Left ventricle myocardium inferior (tissue), 1 donor: Measurements from ENCODE around the gene ASXL2. TPM values are rescaled to one million over a fixed set of nuclear protein-coding genes. Genes with fewer than 3 reads are reported as not detected.

Experiments used
- DNase-seq: peaks from one replicate; pipeline ENCODE4 v3.0.0-alpha.2; 2020
- H3K27ac ChIP-seq: fragments of 200-600 bp; replicated peaks from 2 replicates; pipeline ENCODE4 v1.8.0; 2021
- H3K27me3 ChIP-seq: fragments of 200-600 bp; 2 replicates; pipeline ENCODE4 v1.8.0; 2021; ENCODE audit warnings: low read depth
- H3K36me3 ChIP-seq: fragments of 200-600 bp; 2 replicates; pipeline ENCODE4 v1.8.0; 2021
- H3K4me1 ChIP-seq: fragments of 200-600 bp; 2 replicates; pipeline ENCODE4 v1.8.0; 2021
- H3K4me3 ChIP-seq: fragments of 200-600 bp; 2 replicates; pipeline ENCODE4 v1.8.0; 2021; ENCODE audit warnings: mild to moderate bottlenecking, moderate library complexity
- H3K9me3 ChIP-seq: fragments of 200-600 bp; replicated peaks from 2 replicates; pipeline ENCODE4 v1.8.0; 2021
- CTCF ChIP-seq: fragments of 200-600 bp; IDR thresholded peaks from 2 replicates; pipeline ENCODE4 v1.8.0; 2021; ENCODE audit warnings: antibody characterized with exemption, mild to moderate bottlenecking, borderline replicate concordance
- intact Hi-C: fragments of 100-400 bp; cut with micrococcal nuclease; formaldehyde crosslinking; loops from one replicate; pipeline ENCODE4 v1.11.0; 2022
- total RNA-seq: library from RNA; stranded (reverse); fragmentation: NEBNext Ultra II Directional; extraction: Animal tissue kit (Norgen Biotek cat#: 25700); gene quantifications from one replicate; pipeline ENCODE4 v1.2.1, GENCODE V29; 2021
- donor health status: DM: no; HTN: yes; CAD: no; lungs with severe emphysema.

Gene ASXL2
- total RNA-seq, 1 donor from 2014 or later = 19.1 TPM

- Histone ChIP-seq H3K27ac (peak overlapping the region; percentile 91), H3K36me3 (peaks cover 5% of the 10 kb centered on the region), H3K4me3 (peak overlapping the region; percentile 83), H3K9me3 (no peaks in the 10 kb centered on the region), H3K4me1 (peaks cover 29% of the 10 kb centered on the region), H3K27me3 (peaks cover 20% of the 10 kb centered on the region)
- TF ChIP-seq CTCF = no peak
- no peak for DNase-seq
- intact Hi-C loops = no loop called here
Measured at GRCh38 chr2:25879133-25879730, 945 bp upstream of the ASXL2 start.

- peaks cover 5% of the 10 kb centered on the region for H3K27me3 ChIP-seq
- TF ChIP-seq CTCF = no peak
- peak overlapping the region; percentile 91 for H3K27ac ChIP-seq
- intact Hi-C loops = no loop called here
- H3K4me1 ChIP-seq = peaks cover 29% of the 10 kb centered on the region
- H3K36me3 ChIP-seq = peaks cover 5% of the 10 kb centered on the region
- H3K9me3 ChIP-seq = no peaks in the 10 kb centered on the region
- DNase-seq = peak; percentile 39
- peak overlapping the region; percentile 83 for H3K4me3 ChIP-seq
Measured at GRCh38 chr2:25877431-25878360, 591 bp downstream of the ASXL2 start.

GRCh38 chr2:25872134-25872533, 6.2 kb downstream of the ASXL2 start:
- Histone ChIP-seq H3K4me3 (no peak overlapping the region), H3K4me1 (peaks cover 30% of the 10 kb centered on the region), H3K27me3 (no peaks in the 10 kb centered on the region), H3K27ac (no peak overlapping the region), H3K9me3 (no peaks in the 10 kb centered on the region), H3K36me3 (peaks cover 19% of the 10 kb centered on the region)
- TF ChIP-seq CTCF = no peak
- intact Hi-C loops = no loop called here
- DNase-seq = no peak

- H3K27me3 ChIP-seq = no peaks in the 10 kb centered on the region
- no peak overlapping the region for H3K4me3 ChIP-seq
- H3K27ac ChIP-seq = no peak overlapping the region
- no peak for DNase-seq
- intact Hi-C loops = no loop called here
- peaks cover 11% of the 10 kb centered on the region for H3K4me1 ChIP-seq
- no peaks in the 10 kb centered on the region for H3K9me3 ChIP-seq
- peaks cover 14% of the 10 kb centered on the region for H3K36me3 ChIP-seq
- no peak for TF ChIP-seq CTCF
Measured at GRCh38 chr2:25867396-25868003, 10.8 kb downstream of the ASXL2 start.

- intact Hi-C loops = no loop called here
- H3K9me3 ChIP-seq = no peaks in the 10 kb centered on the region
- no peak overlapping the region for H3K4me3 ChIP-seq
- no peak for DNase-seq
- no peaks in the 10 kb centered on the region for H3K36me3 ChIP-seq
- peaks cover 28% of the 10 kb centered on the region for H3K4me1 ChIP-seq
- H3K27ac ChIP-seq = no peak overlapping the region
- no peaks in the 10 kb centered on the region for H3K27me3 ChIP-seq
- TF ChIP-seq CTCF = no peak
Measured at GRCh38 chr2:25856377-25856776, 21.9 kb downstream of the ASXL2 start.
